Hepatocyte (in vitro differentiated cells): Measurements from ENCODE around the gene ROS1.

Experiments used
- EZH2phosphoT487 ChIP-seq: fragments of 200-600 bp; sonication (generic); IDR thresholded peaks from one replicate; pipeline ENCODE4 v1.6.1; 2018; ENCODE audit warnings: antibody characterized with exemption, mild to moderate bottlenecking, low read depth, moderate library complexity; ENCODE audit not compliant: unreplicated experiment, severe bottlenecking
- TF ChIP-seq, protein P1 (sequence below): fragments of 200-600 bp; sonication (generic); IDR thresholded peaks from 2 replicates; pipeline ENCODE4 v1.5.1; 2016; ENCODE audit warnings: antibody characterized with exemption, mild to moderate bottlenecking; ENCODE audit not compliant: poor library complexity

DNA sequence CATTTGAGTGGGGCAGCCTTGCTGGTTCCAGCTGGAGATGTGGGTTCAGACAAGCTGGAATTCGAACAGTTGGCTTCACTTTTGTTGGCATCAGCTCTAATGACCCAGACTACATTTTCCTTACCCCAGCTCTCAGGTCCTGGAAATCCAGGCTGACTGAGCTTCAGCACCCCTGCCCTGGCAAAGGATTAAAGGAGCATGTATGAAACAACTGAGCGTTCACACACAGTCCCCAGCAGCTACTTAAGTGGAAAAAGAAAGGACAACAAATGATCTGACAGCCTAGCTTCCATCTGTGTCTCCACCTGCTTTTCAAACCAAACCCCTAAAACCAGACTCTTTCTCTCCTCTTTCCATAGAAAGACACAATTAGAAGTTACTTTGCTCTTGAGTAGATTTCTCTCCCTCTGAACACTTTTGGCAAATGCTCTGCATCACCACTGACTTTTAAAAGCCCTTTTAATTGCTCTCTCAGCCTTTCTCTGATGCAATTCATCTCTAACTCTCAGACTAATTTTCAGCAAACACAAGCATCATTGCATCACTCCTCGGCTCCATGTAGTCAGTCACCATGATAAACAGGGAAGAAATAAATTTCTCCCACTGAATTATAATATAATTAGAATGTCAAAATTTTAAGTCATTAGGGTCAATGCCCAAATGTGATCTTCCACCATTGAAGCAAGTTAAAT, 28.1 kb downstream of the ROS1 start:
- TF ChIP-seq EZH2phosphoT487, result no peak
- TF ChIP-seq, protein P1, sequence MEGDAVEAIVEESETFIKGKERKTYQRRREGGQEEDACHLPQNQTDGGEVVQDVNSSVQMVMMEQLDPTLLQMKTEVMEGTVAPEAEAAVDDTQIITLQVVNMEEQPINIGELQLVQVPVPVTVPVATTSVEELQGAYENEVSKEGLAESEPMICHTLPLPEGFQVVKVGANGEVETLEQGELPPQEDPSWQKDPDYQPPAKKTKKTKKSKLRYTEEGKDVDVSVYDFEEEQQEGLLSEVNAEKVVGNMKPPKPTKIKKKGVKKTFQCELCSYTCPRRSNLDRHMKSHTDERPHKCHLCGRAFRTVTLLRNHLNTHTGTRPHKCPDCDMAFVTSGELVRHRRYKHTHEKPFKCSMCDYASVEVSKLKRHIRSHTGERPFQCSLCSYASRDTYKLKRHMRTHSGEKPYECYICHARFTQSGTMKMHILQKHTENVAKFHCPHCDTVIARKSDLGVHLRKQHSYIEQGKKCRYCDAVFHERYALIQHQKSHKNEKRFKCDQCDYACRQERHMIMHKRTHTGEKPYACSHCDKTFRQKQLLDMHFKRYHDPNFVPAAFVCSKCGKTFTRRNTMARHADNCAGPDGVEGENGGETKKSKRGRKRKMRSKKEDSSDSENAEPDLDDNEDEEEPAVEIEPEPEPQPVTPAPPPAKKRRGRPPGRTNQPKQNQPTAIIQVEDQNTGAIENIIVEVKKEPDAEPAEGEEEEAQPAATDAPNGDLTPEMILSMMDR, result no peak
